OCI-LY3 (cell line): ENCODE measurements around the gene ACSL6.

Experiments
- H2AFZ ChIP-seq: fragments of 200-600, 300-600 bp; shearing (Covaris generic); 2 replicates; pipeline ENCODE4 v1.6.0; 2014; ENCODE audit warnings: antibody characterized with exemption, low read depth, low read length
- H3K27ac ChIP-seq: fragments of 200-600, 300-600 bp; sonication (generic); 2 replicates; pipeline ENCODE4 v1.5.1; 2014; ENCODE audit warnings: mild to moderate bottlenecking, low read length, moderate library complexity, mixed read lengths
- H3K27me3 ChIP-seq: fragments of 200-600, 300-600 bp; sonication (generic); 2 replicates; pipeline ENCODE4 v1.6.1; 2014; ENCODE audit warnings: low read depth, low read length, mixed read lengths
- H3K36me3 ChIP-seq: fragments of 200-600, 300-600 bp; sonication (generic); replicated peaks from 2 replicates; pipeline ENCODE3; 2014; ENCODE audit warnings: low read depth, low read length, mixed read lengths
- H3K4me1 ChIP-seq: fragments of 300-600, 200-600 bp; sonication (generic); 2 replicates; pipeline ENCODE4 v1.6.1; 2014; ENCODE audit warnings: low read length, mixed read lengths
- H3K4me2 ChIP-seq: fragments of 200-600, 300-600 bp; sonication (generic); 2 replicates; pipeline ENCODE4 v1.6.1; 2014; ENCODE audit warnings: low read length, mixed read lengths
- H3K4me3 ChIP-seq: fragments of 300-600, 200-600 bp; sonication (generic); 2 replicates; pipeline ENCODE4 v1.5.1; 2014; ENCODE audit warnings: antibody characterized with exemption, mild to moderate bottlenecking, low read length, moderate library complexity
- H3K79me2 ChIP-seq: fragments of 300-600, 200-600 bp; shearing (Covaris generic); 2 replicates; pipeline ENCODE4 v1.6.1; 2014; ENCODE audit warnings: mild to moderate bottlenecking, low read length, mixed read lengths
- H3K9ac ChIP-seq: fragments of 300-600, 200-600 bp; shearing (Covaris generic); 2 replicates; pipeline ENCODE4 v1.6.0; 2014; ENCODE audit warnings: mild to moderate bottlenecking, low read length, moderate library complexity
- H3K9me3 ChIP-seq: fragments of 200-600, 300-600 bp; shearing (Covaris generic); 2 replicates; pipeline ENCODE4 v1.6.1; 2014; ENCODE audit warnings: low read length, mixed read lengths; ENCODE audit not compliant: insufficient read depth
- H4K20me1 ChIP-seq: fragments of 200-600, 300-600 bp; sonication (generic); 2 replicates; pipeline ENCODE4 v1.6.1; 2016; ENCODE audit warnings: low read length, mixed read lengths; ENCODE audit not compliant: insufficient read depth
- CTCF ChIP-seq: fragments of 200-600, 300-600 bp; sonication (generic); IDR thresholded peaks from 2 replicates; pipeline ENCODE4 v1.5.1; 2014; ENCODE audit warnings: antibody characterized with exemption, low read length, low read depth
- EZH2phosphoT487 ChIP-seq: fragments of 200-600 bp; shearing (Covaris generic); IDR thresholded peaks from 2 replicates; pipeline ENCODE4 v1.6.1; 2018; ENCODE audit warnings: antibody characterized with exemption, mixed run types, low read depth

Gene ACSL6

GRCh38 chr5:132000677-132001453, 10.6 kb downstream of the ACSL6 start:
- no peaks in the 10 kb centered on the region for H4K20me1 ChIP-seq
- no peaks in the 10 kb centered on the region for H3K27me3 ChIP-seq
- H3K4me3 ChIP-seq, result no peak overlapping the region
- H3K79me2 ChIP-seq, result no peaks in the 10 kb centered on the region
- no peaks in the 10 kb centered on the region for H3K36me3 ChIP-seq
- no peak overlapping the region for H3K27ac ChIP-seq
- no peak overlapping the region for H2AFZ ChIP-seq
- TF ChIP-seq EZH2phosphoT487 (no peak), CTCF (no peak)
- no peak overlapping the region for H3K4me2 ChIP-seq
- no peak overlapping the region for H3K9ac ChIP-seq
- H3K4me1 ChIP-seq, result peaks cover 20% of the 10 kb centered on the region
- H3K9me3 ChIP-seq, result no peaks in the 10 kb centered on the region

GRCh38 chr5:132000241-132000490, 11.3 kb downstream of the ACSL6 start:
- Histone ChIP-seq H3K9ac (no peak overlapping the region), H3K36me3 (no peaks in the 10 kb centered on the region), H4K20me1 (no peaks in the 10 kb centered on the region), H2AFZ (no peak overlapping the region), H3K4me2 (no peak overlapping the region), H3K9me3 (no peaks in the 10 kb centered on the region), H3K27me3 (no peaks in the 10 kb centered on the region), H3K4me1 (peaks cover 27% of the 10 kb centered on the region), H3K27ac (no peak overlapping the region), H3K79me2 (no peaks in the 10 kb centered on the region), H3K4me3 (no peak overlapping the region)
- TF ChIP-seq CTCF, result no peak
- TF ChIP-seq EZH2phosphoT487, result no peak

- Histone ChIP-seq H3K27ac (no peak overlapping the region), H4K20me1 (no peaks in the 10 kb centered on the region), H3K27me3 (no peaks in the 10 kb centered on the region), H2AFZ (no peak overlapping the region), H3K9ac (no peak overlapping the region), H3K4me3 (no peak overlapping the region), H3K79me2 (no peaks in the 10 kb centered on the region), H3K4me2 (no peak overlapping the region), H3K9me3 (no peaks in the 10 kb centered on the region), H3K36me3 (no peaks in the 10 kb centered on the region), H3K4me1 (peaks cover 32% of the 10 kb centered on the region)
- TF ChIP-seq EZH2phosphoT487, result no peak
- no peak for TF ChIP-seq CTCF
These were observed 11.8 kb downstream of the ACSL6 start for GRCh38 chr5:131999441-132000240.

- Histone ChIP-seq H3K4me3 (no peak overlapping the region), H4K20me1 (no peaks in the 10 kb centered on the region), H3K36me3 (no peaks in the 10 kb centered on the region), H2AFZ (no peak overlapping the region), H3K4me2 (no peak overlapping the region), H3K9me3 (no peaks in the 10 kb centered on the region), H3K79me2 (no peaks in the 10 kb centered on the region), H3K27ac (no peak overlapping the region), H3K4me1 (peaks cover 38% of the 10 kb centered on the region), H3K9ac (no peak overlapping the region), H3K27me3 (no peaks in the 10 kb centered on the region)
- no peak for TF ChIP-seq EZH2phosphoT487
- no peak for TF ChIP-seq CTCF
These were observed 12.4 kb downstream of the ACSL6 start for GRCh38 chr5:131999041-131999440.
